HG03039 (cell line): Measurements from ENCODE around the gene PTEN.
"Not testable (repeated sequence)": the region's sequence is repeated elsewhere in the genome, so short reads cannot be mapped to it uniquely, and the experiment has no call there.

Experiments used
- ATAC-seq: cut with Tn5 transposase; IDR thresholded peaks from one replicate; pipeline ENCODE4 v1.9.1; 2021; ENCODE audit warnings: mild to moderate bottlenecking, moderate library complexity; ENCODE audit not compliant: unreplicated experiment

Gene PTEN

DNA sequence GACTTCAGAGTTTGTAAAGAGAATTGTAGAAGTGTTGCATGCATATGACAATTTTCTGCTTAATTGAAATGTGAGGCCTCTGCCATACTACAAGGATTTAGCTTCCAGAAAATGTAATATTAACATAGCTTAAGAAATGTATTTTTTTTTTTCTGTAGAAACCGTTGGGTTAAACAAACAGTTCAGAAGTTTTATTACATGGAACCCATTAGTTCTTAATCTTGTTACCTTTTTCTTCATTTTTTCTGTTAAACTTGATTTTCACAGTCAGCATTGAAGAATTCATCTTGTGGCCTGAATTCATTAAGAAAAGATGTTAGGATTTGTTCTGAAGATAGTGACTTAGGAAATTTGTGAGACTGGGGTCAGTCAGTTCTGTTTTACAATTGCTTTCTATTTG lies 4.9 kb downstream of the PTEN start:
- ATAC-seq, result no peak

DNA sequence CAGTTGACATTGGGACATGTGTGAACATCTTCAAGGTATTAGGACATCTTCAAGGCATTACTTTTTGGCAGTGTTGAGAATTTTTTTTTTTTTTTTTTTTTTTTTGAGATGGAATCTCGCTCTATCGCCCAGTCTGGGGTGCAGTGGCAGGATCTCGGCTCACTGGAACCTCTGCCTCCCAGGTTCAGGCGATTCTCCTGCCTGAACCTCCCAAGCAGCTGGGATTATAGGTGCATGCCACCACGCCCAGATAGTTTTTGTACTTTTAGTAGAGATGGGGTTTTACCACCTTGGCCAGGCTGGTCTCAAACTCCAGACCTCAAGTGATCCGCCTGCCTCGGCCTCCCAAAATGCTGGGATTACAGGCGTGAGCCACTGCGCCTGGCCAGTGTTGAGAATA lies 5.7 kb downstream of the PTEN start:
- ATAC-seq, result not testable (repeated sequence)

DNA sequence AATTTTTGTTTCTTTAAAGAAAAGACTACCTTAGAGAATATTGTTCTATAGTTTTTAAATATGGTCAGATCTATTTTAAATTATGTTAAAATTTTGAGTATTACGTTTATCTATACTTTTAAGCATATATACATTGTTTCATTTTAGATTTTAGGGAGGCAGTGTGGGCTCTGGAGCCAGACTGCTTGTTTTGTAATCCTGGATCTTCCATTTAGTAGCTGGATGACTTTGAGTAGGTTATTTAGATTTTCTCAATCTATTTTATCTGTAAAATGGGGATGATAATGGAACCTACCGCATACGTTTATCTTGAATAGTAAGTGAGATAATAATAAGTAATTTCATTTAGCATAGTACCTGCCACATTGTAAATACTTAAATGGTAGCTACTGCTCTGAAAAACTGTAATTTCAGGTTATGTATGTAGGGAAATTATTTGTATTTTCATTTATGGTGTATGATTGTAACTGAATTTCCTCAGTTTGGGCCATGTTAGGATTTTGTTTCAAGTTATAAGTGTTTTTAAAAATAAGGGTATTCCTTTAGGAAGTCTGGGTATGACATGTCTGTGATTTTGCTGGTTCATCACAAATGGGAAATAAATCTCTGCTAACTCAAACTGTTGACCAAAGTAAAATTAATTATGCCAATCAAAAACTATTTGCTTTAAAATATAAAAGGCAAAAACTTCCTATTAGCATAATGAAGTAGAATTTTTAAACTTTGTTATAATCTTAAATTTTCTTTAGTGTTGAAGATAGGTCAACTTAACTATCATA lies 6.5 kb downstream of the PTEN start:
- ATAC-seq, result no peak

DNA sequence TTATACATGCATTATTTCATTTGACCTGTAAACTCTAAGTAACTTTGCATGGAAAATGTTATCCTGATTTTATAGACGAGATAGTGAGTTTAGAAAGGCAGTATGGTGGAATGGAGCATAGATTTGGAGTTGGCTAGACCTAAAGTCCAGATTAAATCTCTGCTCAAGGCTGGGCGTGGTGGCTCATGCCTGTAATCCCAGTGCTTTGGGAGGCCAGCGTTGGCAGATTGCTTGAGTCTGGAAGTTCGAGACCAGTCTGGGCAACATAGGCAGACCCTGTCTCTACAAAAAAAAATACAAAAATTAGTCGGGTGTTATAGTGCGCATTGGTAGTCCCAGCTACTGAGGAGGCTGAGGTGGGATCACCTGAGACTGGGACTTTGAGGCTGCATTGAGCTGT lies 9.4 kb downstream of the PTEN start:
- no peak for ATAC-seq

DNA sequence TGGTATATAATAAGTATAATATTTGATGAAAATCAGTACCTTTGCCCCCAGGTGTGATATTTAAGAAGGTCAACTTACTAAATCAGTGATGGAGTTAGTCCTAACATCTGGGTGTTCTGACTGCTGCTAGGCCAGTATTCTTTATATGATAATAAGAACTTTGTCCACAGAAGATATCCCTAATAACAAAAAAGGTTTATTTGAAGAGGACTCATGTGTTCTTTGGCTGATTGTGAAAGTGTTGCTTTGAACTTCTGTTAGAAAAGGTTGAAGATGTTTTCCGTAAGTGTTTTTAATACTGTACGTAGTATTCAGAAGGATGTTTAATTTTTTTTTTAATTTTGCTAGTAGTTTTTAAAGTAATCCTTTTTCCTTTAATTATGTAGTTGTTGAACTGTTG lies 10.2 kb downstream of the PTEN start:
- ATAC-seq, result no peak

DNA sequence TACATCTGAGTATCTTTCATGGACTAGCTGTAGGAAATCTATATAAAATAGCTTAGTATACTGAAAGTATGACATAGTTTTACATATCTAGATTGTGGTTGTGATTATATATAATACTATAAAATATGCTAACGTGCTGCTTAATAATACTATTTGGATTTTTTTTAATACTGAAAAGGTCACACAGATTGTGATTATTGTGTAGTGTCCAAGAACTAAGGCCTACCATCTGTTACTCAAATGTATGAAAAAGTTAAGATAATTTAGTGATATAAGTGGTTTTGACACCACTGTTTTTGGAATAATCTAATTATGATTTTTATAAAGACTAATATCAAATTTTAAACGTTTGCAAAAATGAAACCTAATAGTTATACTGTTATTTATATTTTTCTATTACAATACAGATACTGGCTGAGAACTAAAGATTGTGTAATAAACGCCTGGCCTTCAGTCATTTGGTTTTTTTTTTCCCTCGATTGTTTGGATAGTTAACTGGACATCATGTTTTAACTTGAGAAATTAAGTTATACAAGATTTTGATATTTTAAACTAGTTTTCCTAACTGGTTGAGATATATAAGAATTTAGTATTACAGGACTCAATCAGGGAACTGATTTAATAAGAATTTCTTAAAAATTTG lies 12.6 kb downstream of the PTEN start:
- no peak for ATAC-seq

DNA sequence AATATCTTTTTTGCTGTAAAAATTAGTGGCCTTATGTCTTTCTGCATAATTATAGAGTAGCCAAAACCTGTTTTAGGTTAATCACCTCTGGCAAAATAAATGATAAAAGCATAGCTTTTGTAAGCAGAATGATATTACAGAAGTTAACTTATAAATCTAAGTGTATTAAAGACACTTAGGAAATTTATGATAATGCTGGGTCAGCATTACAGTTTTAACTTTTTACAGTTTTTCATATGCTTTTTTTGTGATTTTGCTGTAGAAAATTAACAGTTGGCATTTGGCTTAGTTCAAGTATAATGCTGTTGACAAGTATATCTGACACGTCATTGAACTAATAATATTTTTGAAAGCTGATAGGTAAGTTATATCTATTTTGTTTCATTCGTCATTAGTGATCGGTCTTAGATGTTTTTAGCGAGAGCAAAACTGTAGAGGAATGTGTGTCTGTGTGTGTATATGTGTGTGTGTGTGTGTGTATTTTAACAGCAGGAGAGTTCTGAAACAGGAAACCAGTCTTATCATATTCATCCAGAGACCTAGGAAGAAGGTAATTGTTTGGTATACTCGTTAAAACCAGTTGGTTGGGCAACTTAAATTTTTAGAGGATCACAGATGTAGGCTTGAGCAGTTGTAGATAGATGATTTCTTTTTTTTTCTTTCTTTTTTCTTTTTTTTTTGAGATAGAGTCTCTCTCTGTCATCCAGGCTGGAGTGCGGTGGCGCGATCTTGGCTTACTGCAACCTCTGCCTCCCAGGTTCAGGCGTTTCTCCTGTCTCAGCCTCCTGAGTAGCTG lies 15.4 kb downstream of the PTEN start:
- ATAC-seq, result no peak

DNA sequence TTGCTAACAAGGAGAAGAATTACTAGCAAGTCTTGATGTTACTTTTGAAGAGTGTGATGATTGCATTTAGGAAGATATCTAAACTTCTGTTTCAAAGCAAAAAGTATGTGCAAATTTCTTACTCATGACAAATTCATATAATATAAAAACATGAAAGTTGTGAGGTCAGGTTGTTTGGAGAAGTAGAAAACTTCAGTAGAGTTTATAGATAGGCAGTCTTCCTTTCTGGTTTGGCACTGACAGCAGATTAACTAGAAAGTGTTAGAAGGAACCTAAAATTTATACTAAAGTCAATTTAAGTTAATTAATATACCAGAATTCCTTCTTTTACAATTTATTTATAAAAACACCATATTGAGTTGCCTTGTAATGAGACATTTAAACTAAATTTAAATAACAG lies 16.9 kb downstream of the PTEN start:
- no peak for ATAC-seq

DNA sequence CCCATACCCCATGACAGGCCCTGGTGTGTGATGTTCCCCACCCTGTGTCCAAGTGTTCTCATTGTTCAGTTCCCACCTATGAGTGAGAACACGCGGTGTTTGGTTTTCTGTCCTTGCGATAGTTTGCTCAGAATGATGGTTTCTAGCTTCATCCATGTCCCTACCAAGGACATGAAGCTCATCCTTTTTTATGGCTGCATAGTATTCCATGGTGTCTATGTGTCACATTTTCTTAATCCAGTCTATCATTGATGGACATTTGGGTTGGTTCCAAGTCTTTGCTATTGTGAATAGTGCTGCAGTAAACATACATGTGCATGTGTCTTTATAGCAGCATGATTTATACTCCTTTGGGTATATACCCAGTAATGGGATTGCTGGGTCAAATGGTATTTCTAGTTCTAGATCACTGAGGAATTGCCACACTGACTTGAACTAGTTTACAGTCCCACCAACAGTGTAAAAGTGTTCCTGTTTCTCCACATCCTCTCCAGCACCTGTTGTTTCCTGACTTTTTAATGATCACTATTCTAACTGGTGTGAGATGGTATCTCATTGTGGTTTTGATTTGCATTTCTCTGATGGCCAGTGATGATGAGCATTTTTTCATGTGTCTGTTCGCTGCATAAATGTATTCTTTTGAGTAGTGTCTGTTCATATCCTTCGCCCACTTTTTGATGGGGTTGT lies 18.1 kb downstream of the PTEN start:
- not testable (repeated sequence) for ATAC-seq

DNA sequence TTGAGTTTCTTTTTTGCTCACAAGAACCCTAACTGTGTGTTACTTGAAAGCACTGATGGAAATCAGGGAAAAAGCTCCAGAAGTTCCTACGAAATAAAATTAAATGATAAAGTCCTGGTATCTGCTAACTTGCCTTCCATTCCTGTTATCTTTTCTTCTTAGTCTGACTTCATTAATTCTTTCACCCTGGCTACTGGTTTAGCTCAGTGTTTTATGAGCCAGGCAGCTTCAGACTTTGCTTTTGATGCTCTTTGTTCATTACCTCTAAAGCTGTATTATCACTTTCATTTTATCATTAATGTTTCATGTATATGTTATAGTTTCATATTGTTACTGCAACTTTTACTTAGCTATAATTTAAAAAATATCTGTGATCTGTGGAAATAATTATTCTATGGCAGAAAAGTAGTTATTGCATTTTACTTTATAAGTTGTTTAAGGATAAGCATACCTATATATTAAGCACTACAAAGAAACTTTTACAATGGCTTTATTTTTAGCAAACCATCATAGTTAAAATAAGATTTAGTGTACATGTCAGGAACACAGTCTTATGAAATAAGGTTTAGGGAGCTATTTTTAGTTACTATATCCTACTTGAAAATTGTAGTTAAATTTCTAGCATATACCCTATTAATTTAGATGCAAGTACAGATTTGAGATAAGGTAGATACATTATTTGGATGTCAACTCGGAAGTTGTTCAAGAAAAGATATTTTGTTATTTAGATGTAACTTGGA lies 19.3 kb downstream of the PTEN start:
- ATAC-seq, result no peak

DNA sequence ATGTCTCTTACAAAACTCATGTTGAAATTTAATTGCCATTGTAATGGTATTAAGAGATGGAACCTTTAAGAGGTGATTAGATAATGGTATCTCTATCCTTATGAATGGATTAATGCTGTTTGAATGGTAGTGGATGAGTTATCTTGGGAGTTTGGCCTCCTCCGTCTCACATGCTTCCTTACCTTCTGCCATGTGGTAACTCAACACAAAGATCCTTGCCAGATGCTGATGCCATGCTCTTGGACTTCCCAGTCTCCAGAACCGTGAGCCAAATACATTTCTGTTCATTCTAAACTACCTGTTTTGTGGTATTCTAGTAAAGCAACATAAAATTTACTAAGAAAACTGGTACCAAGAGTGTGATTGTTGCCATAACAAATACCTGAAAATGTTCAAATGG lies 23.2 kb downstream of the PTEN start:
- ATAC-seq, result no peak

DNA sequence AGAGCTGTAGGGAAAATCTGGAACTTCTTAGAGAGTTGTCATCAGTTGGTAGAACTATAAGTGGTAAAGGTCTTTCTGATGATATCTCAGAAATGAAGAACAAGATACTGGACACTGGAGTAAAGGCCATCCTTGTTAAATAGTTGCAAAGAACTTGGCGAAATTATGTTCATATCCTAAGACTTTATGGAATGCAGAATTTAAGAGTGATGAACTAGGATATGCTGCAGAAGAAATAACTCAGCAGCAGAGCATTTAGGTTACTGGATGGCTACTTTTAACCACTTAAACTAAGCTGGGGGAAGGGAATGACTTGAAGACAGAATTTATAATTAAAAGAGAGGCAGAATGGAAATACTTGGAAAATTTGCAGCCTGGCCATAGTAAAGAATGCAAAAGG lies 23.7 kb downstream of the PTEN start:
- ATAC-seq, result no peak

DNA sequence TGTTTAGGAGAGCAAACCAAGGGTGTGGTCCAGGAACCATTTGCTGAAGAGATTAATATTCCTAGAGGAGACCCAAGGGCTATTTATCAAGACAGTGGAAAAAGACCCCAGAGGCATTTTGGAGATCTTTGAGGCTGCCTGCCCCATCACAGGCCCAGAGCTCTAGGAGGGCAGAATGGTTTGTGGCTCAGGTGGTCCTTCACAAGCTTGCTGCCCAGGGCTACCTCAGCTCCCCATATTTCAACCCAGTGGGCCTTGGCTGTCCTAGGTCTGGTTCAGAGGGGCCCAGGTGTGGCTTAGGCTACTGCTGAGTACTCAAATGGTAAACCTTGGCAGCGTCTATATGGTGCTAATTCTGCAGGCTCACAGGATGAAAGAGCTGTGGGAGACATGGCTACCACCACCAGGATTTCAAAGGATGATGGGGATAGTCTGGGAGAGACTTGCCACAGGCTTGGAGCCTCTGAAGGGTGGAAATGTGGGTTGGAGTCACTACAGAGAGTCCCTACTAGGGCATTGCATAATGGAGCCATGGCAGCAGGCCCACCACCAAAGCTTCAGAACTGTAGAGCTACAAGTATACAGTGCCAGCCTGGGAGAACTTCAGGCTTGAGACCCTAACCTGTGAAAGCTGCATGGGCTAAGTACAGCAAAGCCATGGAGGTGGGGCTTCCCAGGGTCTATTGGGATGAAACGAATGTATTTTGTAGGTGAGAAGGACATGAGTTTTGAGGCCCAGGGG lies 24.3 kb downstream of the PTEN start:
- no peak for ATAC-seq

DNA sequence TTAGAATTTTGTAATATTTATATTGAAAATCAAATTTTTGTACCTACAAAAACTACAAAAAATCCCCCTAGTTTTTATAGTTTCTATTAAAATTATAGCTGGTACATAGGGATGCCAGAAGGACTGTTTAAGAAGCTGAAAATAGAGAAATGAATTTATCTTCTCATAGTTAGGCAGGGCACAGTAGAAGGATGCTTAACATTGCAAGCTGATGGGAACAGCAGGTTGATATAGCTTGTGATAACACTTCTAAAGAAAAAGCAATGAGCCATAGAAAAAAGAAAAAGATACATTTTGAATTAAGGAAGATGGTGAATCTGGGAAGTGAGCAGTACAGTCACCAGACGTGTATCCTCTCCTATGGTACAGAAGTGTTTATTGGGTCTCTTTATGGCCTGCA lies 32.0 kb downstream of the PTEN start:
- ATAC-seq, result no peak

DNA sequence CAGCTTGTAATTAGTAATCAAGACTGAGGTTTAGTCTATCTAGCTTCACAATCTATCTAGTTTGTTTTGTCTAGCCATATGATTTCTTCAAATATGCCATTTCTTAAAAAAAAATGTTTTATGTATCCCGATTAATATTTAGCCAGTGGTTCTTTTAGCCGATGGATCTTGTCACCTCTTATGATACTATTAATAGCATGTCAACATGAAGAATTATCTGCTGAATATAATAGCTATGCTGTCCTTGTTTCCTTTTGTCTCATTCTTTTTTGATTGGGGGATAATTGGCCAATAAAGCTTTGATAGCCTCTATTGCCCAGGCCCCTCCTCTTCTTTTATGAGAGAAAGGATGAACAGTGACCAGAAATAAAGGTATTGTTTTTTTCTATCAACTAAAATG lies 32.8 kb downstream of the PTEN start:
- no peak for ATAC-seq

DNA sequence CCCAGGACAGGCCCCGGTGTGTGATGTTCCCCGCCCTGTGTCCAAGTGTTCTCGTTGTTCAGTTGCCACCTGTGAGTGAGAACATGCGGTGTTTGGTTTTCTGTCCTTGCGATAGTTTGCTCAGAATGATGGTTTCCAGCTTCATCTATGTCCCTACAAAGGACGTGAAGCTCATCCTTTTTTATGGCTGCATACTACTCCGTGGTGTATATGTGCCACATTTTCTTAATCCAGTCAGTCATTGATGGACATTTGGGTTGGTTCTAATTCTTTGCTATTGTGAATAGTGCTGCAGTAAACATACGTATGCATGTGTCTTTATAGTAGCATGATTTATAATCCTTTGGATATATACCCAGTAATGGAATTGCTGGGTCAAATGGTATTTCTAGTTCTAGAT lies 34.5 kb downstream of the PTEN start:
- ATAC-seq, result not testable (repeated sequence)

DNA sequence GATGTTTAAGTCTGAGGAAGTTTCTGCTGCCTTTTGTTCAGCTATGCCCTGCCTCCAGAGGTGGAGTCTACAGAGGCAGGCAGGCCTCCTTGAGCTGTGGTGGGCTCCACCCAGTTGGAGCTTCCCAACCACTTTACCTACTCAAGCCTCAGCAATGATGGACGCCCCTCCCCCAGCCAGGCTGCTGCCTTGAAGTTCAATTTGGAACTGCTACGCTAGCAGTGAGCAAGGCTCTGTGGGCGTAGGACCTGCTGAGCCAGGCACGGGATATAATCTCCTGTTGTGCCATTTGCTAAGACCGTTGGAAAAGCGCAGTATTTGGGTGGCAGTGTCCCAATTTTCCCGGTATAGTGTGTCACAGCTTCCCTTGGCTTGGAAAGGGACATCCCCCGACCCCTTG lies 40.0 kb downstream of the PTEN start:
- not testable (repeated sequence) for ATAC-seq

DNA sequence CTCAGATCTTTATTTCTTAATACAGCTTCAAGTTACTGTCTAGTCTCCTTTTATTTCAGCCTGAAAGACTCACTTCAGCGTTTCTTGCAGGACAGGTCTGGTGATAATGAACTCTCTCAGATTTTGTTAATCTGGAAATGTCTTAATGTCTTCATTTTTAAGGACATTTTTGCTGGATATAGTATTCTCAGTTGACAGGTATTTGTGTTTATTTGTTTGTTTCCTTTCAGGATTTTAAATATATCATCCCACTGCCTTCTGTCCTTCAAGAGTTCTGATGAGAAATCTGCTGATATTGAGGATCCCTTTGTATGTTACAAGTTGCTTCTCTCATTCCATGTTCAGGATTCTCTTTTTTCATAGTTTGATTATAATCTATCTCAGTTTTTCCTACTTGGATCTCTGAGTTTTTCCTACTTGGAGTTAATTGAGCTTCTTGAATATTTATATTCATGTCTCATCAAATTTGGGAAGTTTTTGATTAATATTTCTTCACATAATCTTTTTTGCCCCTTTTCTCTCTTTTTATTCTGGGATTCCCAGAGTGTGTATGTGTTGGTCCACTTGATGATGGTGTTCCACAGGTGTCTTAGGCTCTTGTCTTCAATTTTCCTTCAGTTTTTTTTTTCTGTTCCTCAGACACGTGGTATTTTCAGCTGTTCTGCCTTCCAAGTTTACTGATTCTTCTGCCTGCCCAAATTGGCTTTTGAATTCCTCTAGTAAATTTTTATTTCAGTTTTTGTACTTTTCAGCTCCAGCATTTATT lies 49.9 kb downstream of the PTEN start:
- no peak for ATAC-seq

DNA sequence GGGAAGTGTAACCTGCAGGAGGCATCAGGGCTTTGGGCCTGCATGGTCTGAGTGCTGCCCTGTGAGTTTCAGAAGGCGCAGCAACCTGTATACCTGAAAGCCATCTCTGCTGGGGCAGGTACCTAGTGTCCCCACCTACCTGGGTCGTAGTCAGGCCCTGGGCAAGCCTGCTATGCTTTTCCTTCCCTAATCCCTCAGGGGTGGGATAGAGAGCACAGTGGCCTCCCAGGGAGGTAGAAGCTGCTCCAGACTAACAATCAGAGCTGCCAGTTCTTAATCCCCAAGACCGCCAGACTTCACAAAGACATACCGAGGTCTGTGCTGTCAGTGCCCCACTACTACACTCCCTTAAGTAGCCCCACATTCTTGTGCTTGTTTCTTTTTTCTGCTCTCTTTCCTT lies 52.0 kb downstream of the PTEN start:
- no peak for ATAC-seq
